IMR-90 (cell line): ENCODE data around the gene GIT2. TPM values are rescaled to one million over a fixed set of nuclear protein-coding genes. Genes with fewer than 3 reads are reported as not detected.

Experiments
- ATAC-seq: fragments of 200-7000 bp; cut with Tn5 transposase; 2 replicates; pipeline ENCODE4 v1.9.1; 2020; ENCODE audit warnings: low read depth, mild to moderate bottlenecking, moderate library complexity
- BruUV-seq: library from RNA; stranded (reverse); fragments of 400-500 nt; replicated peaks from 2 replicates; lab custom pipeline; 2021; lab: Mats Ljungman, UMichigan
- CTCF ChIA-PET: fragments of 300-600 bp; formaldehyde crosslinking; extraction: SDS; loops from one replicate; lab custom pipeline; 2021; ENCODE audit warnings: antibody characterized with exemption; lab: Yijun Ruan, JAX
- POLR2A ChIA-PET: fragments of 300-600 bp; sonication (Branson Sonifier 250); formaldehyde crosslinking; loops from one replicate; lab custom pipeline; 2022; ENCODE audit warnings: antibody characterized with exemption; ENCODE audit not compliant: unreplicated experiment; lab: Charles Lee
- DNase-seq: peaks from one replicate; pipeline ENCODE4 v3.0.0; 2013
- H2AFZ ChIP-seq: replicated peaks from 2 replicates; pipeline ENCODE3; 2013; ENCODE audit warnings: low read length, mild to moderate bottlenecking; ENCODE audit not compliant: poor library complexity
- H2AK5ac ChIP-seq: 2 replicates; pipeline ENCODE4 v1.6.1; 2013; ENCODE audit warnings: low read depth, low read length, inconsistent platforms
- H2AK9ac ChIP-seq: replicated peaks from 2 replicates; pipeline ENCODE3; 2013; ENCODE audit warnings: mild to moderate bottlenecking, low read depth, low read length, moderate library complexity; ENCODE audit not compliant: poor library complexity
- H2BK120ac ChIP-seq: 2 replicates; pipeline ENCODE4 v1.6.1; 2013; ENCODE audit warnings: low read depth, low read length, inconsistent platforms
- H2BK15ac ChIP-seq: 3 replicates; pipeline ENCODE4 v1.6.1; 2013; ENCODE audit warnings: low read depth, low read length, inconsistent platforms
- H2BK20ac ChIP-seq: 2 replicates; pipeline ENCODE4 v1.6.1; 2013; ENCODE audit warnings: low read depth, mild to moderate bottlenecking, inconsistent platforms, low read length, moderate library complexity
- H2BK5ac ChIP-seq: 2 replicates; pipeline ENCODE4 v1.6.1; 2013; ENCODE audit warnings: mild to moderate bottlenecking, low read depth, low read length, inconsistent platforms; ENCODE audit not compliant: poor library complexity, severe bottlenecking
- H3K14ac ChIP-seq: replicated peaks from 2 replicates; pipeline ENCODE4 v1.6.1; 2013; ENCODE audit warnings: low read depth, low read length, inconsistent platforms
- H3K18ac ChIP-seq: 2 replicates; pipeline ENCODE4 v1.6.1; 2013; ENCODE audit warnings: low read depth, low read length, control low read depth
- H3K23ac ChIP-seq: 2 replicates; pipeline ENCODE4 v1.6.1; 2013; ENCODE audit warnings: low read depth, low read length, inconsistent platforms
- H3K27ac ChIP-seq: 2 replicates; pipeline ENCODE4 v1.5.1; 2013; ENCODE audit warnings: mild to moderate bottlenecking, control low read depth, low read length; ENCODE audit not compliant: insufficient read depth
- H3K27me3 ChIP-seq: 2 replicates; pipeline ENCODE4 v1.6.1; 2013; ENCODE audit warnings: low read length; ENCODE audit not compliant: control insufficient read depth, insufficient read depth
- H3K36me3 ChIP-seq: 2 replicates; pipeline ENCODE4 v1.6.1; 2013; ENCODE audit warnings: low read length, mixed read lengths; ENCODE audit not compliant: control insufficient read depth, insufficient read depth
- H3K4ac ChIP-seq: 2 replicates; pipeline ENCODE4 v1.6.1; 2013; ENCODE audit warnings: low read depth, low read length, inconsistent platforms
- H3K4me1 ChIP-seq: 2 replicates; pipeline ENCODE4 v1.6.1; 2013; ENCODE audit warnings: low read length, mixed read lengths; ENCODE audit not compliant: control insufficient read depth, insufficient read depth
- H3K4me2 ChIP-seq: 2 replicates; pipeline ENCODE4 v1.6.1; 2013; ENCODE audit warnings: low read depth, mild to moderate bottlenecking, control low read depth, low read length, moderate library complexity
- H3K4me3 ChIP-seq: 2 replicates; pipeline ENCODE4 v1.5.1; 2013; ENCODE audit warnings: low read depth, mild to moderate bottlenecking, control low read depth, low read length, moderate library complexity; ENCODE audit not compliant: insufficient read depth
- H3K56ac ChIP-seq: 2 replicates; pipeline ENCODE4 v1.6.1; 2013; ENCODE audit warnings: low read length, inconsistent platforms; ENCODE audit not compliant: insufficient read depth; ENCODE audit errors: extremely low read depth
- H3K79me1 ChIP-seq, 2 experiments: 2 replicates each; pipeline ENCODE4 v1.6.1; 2013; ENCODE audit warnings: low read length in 2 of 2, inconsistent platforms in 1 of 2, low read depth in 1 of 2
- H3K9ac ChIP-seq: 2 replicates; pipeline ENCODE4 v1.6.1; 2013; ENCODE audit warnings: low read depth, low read length, control low read depth
- H3K9me1 ChIP-seq: 2 replicates; pipeline ENCODE4 v1.6.1; 2013; ENCODE audit warnings: low read length, inconsistent platforms; ENCODE audit not compliant: insufficient read depth
- H3K9me3 ChIP-seq: 2 replicates; pipeline ENCODE4 v1.6.1; 2013; ENCODE audit warnings: low read length; ENCODE audit not compliant: control insufficient read depth, insufficient read depth
- H4K20me1 ChIP-seq: 2 replicates; pipeline ENCODE4 v1.6.1; 2013; ENCODE audit warnings: low read length, inconsistent platforms; ENCODE audit not compliant: insufficient read depth
- H4K5ac ChIP-seq: 2 replicates; pipeline ENCODE4 v1.6.1; 2013; ENCODE audit warnings: mild to moderate bottlenecking, low read depth, low read length, control low read depth
- H4K8ac ChIP-seq, 2 experiments: 2 replicates each; pipeline ENCODE4 v1.6.1; 2013; ENCODE audit warnings: low read depth in 2 of 2, low read length in 2 of 2, control low read depth in 1 of 2, inconsistent platforms in 1 of 2
- H4K91ac ChIP-seq: 2 replicates; pipeline ENCODE4 v1.6.1; 2013; ENCODE audit warnings: low read depth, low read length, inconsistent platforms; ENCODE audit not compliant: insufficient read depth
- CHD1 ChIP-seq: IDR thresholded peaks from 2 replicates; pipeline ENCODE4 v1.6.1; 2012; ENCODE audit warnings: low read depth, low read length, improper control_type of control experiment
- CTCF ChIP-seq: conservative IDR thresholded peaks from 2 replicates; pipeline ENCODE4 v1.5.1; 2012; ENCODE audit warnings: mild to moderate bottlenecking, low read depth, low read length, improper control_type of control experiment
- ELK1 ChIP-seq: fragments of 150-350 bp; IDR thresholded peaks from 2 replicates; pipeline ENCODE4 v1.6.1; 2016; ENCODE audit warnings: low read depth, mild to moderate bottlenecking, low read length, moderate library complexity, borderline replicate concordance
- FOS ChIP-seq: fragments of 150-350 bp; IDR thresholded peaks from 2 replicates; pipeline ENCODE4 v1.6.1; 2016; ENCODE audit warnings: low read depth, low read length
- MAZ ChIP-seq: IDR thresholded peaks from 2 replicates; pipeline ENCODE4 v1.6.1; 2012; ENCODE audit warnings: low read depth, mild to moderate bottlenecking, low read length, improper control_type of control experiment, moderate library complexity, borderline replicate concordance
- MXI1 ChIP-seq: IDR thresholded peaks from 2 replicates; pipeline ENCODE4 v1.6.1; 2012; ENCODE audit warnings: low read depth, mild to moderate bottlenecking, low read length, moderate library complexity, borderline replicate concordance
- NFE2L2 ChIP-seq: fragments of 150-350 bp; IDR thresholded peaks from 2 replicates; pipeline ENCODE4 v1.6.1; 2016; ENCODE audit warnings: low read depth, mild to moderate bottlenecking, low read length
- POLR2A ChIP-seq: IDR thresholded peaks from 2 replicates; pipeline ENCODE4 v1.6.1; 2012; ENCODE audit warnings: mild to moderate bottlenecking, low read depth, low read length
- RAD21 ChIP-seq: IDR thresholded peaks from 2 replicates; pipeline ENCODE4 v1.6.1; 2012; ENCODE audit warnings: low read length, improper control_type of control experiment
- RCOR1 ChIP-seq: IDR thresholded peaks from 2 replicates; pipeline ENCODE4 v1.6.1; 2012; ENCODE audit warnings: mild to moderate bottlenecking, low read length, improper control_type of control experiment; ENCODE audit not compliant: insufficient replicate concordance
- RFX5 ChIP-seq: IDR thresholded peaks from 2 replicates; pipeline ENCODE4 v1.8.0; 2012; ENCODE audit warnings: low read depth, mild to moderate bottlenecking, low read length, moderate library complexity
- SMC3 ChIP-seq: fragments of 150-350 bp; IDR thresholded peaks from 2 replicates; pipeline ENCODE4 v1.6.1; 2016; ENCODE audit warnings: low read depth, mild to moderate bottlenecking, antibody characterized with exemption, low read length, moderate library complexity
- USF2 ChIP-seq: fragments of 150-350 bp; IDR thresholded peaks from 2 replicates; pipeline ENCODE4 v1.6.1; 2017; ENCODE audit warnings: mild to moderate bottlenecking, antibody characterized with exemption, low read length, low read depth
- WGBS, 2 experiments: methylation state at CpG; one replicate each; pipeline versions ENCODE4 v1.1.5 to v1.1.7; 2013; ENCODE audit warnings: missing lambda C conversion rate in 2 of 2; ENCODE audit not compliant: insufficient read length in 1 of 2; ENCODE audit errors: extremely low coverage in 2 of 2; 5-methylcytosine and 5-hydroxymethylcytosine counted together
- dilution Hi-C: fragments of 300-500 bp; cut with HindIII; formaldehyde crosslinking; loops from one replicate; pipeline ENCODE4 v1.14.3; 2018; ENCODE audit warnings: low sequenced_read_pairs; ENCODE audit not compliant: unreplicated experiment
- in situ Hi-C: fragments of 300-500 bp; cut with MboI; formaldehyde crosslinking; loops from 3 replicates; pipeline ENCODE4 v1.14.3; 2019; ENCODE audit warnings: low sequenced_read_pairs, inconsistent platforms, mixed read lengths
- intact Hi-C: fragments of 100-400 bp; cut with micrococcal nuclease; formaldehyde crosslinking; loops from 2 replicates; pipeline ENCODE4 v1.10.0; 2022
- polyA plus RNA-seq, 3 experiments: library from polyadenylated mRNA; depleted of rRNA; stranded (reverse); fragments of >200 nt; gene quantifications; 2 replicates each; pipeline ENCODE4 v1.2.3, GENCODE V29; 2012; ENCODE audit warnings: low replicate concordance in 1 of 3
- total RNA-seq: library from RNA; depleted of rRNA; stranded (reverse); fragments of >200 nt; gene quantifications from 2 replicates; pipeline ENCODE4 v1.2.3, GENCODE V29; 2012

The GIT2 gene
- total and polyA plus RNA-seq, 2 of the 4 experiments (the other 2 are of a cell fraction): 48.0 to 71.9 TPM

- no peaks in the 10 kb centered on the region for H3K9me3 ChIP-seq
- no peaks in the 10 kb centered on the region for H4K20me1 ChIP-seq
- no peak overlapping the region for H3K18ac ChIP-seq
- no peak overlapping the region for H2AK9ac ChIP-seq
- H3K27me3 ChIP-seq: no peaks in the 10 kb centered on the region
- TF ChIP-seq RFX5 (no peak), FOS (no peak), CTCF (no peak), NFE2L2 (no peak), MAZ (no peak), CHD1 (no peak), ELK1 (no peak), USF2 (no peak), MXI1 (no peak), RCOR1 (no peak), RAD21 (no peak), POLR2A (no peak), SMC3 (no peak)
- CTCF ChIA-PET: interaction anchor here (0.6 kb wide), 1 partner anchor 1834 kb away, joined by 3 read pairs; no protein-coding TSS in a partner anchor
- no peak overlapping the region for H4K91ac ChIP-seq
- POLR2A ChIA-PET: interaction anchor here (0.6 kb wide), 1 partner anchor 354 kb away, joined by 5 read pairs; no protein-coding TSS in a partner anchor
- no peak overlapping the region for H3K23ac ChIP-seq
- in situ Hi-C loops (no loop called here), dilution Hi-C loops (no loop called here), intact Hi-C loops (no loop called here)
- H3K9ac ChIP-seq: no peak overlapping the region
- H2BK15ac ChIP-seq: no peak overlapping the region
- peaks cover 16% of the 10 kb centered on the region for H3K4me1 ChIP-seq
- H3K4me3 ChIP-seq: no peak overlapping the region
- peaks cover 12 to 55% of the 10 kb centered on the region in 2 experiments; a peak in 3 of 4 replicates for H3K79me1 ChIP-seq
- H2BK20ac ChIP-seq: no peak overlapping the region
- H3K4ac ChIP-seq: no peak overlapping the region; the same call in 1 of the 2 replicates
- H3K36me3 ChIP-seq: peaks cover 31% of the 10 kb centered on the region
- H3K9me1 ChIP-seq: peaks cover 26% of the 10 kb centered on the region
- no peak overlapping the region for H4K8ac ChIP-seq
- no peak overlapping the region for H4K5ac ChIP-seq
- no CpG with 5 or more reads among the region's 6 CpGs for WGBS, 2 experiments
- peak overlapping the region; percentile 20; the same call in 1 of the 2 replicates for H3K4me2 ChIP-seq
- DNase-seq (no peak), ATAC-seq (no peak; the same call in 1 of the 2 replicates)
- no peak overlapping the region for H2AFZ ChIP-seq
- BruUV-seq: no TSS peak
- H3K27ac ChIP-seq: no peak overlapping the region
- H2BK5ac ChIP-seq: peak overlapping the region; percentile 27
- no peak overlapping the region for H2BK120ac ChIP-seq
- peak overlapping the region; percentile 40; the same call in 1 of the 2 replicates for H2AK5ac ChIP-seq
- no peak overlapping the region for H3K56ac ChIP-seq
- no peak overlapping the region for H3K14ac ChIP-seq
Measured at GRCh38 chr12:109940339-109940923, 55.7 kb downstream of the GIT2 start.
